SU-DHL-6 (cell line): ENCODE data around the gene ZFP64.
"Not testable (repeated sequence)": the region's sequence is repeated elsewhere in the genome, so short reads cannot be mapped to it uniquely, and the experiment has no call there.

Experiments
- H2AFZ ChIP-seq: fragments of 200-600 bp; sonication (generic); 2 replicates; pipeline ENCODE4 v1.6.1; 2014; ENCODE audit warnings: low read depth, mild to moderate bottlenecking, moderate library complexity, mixed read lengths, antibody characterized with exemption, low read length; ENCODE audit not compliant: severe bottlenecking
- H3F3A ChIP-seq: fragments of 200-600 bp; shearing (Covaris generic); 2 replicates; pipeline ENCODE4 v1.6.0; 2016; ENCODE audit warnings: antibody characterized with exemption, mild to moderate bottlenecking; ENCODE audit not compliant: insufficient read depth
- H3K27ac ChIP-seq: fragments of 200-600 bp; sonication (generic); 2 replicates; pipeline ENCODE4 v1.5.1; 2016; ENCODE audit warnings: low read depth, mild to moderate bottlenecking, low read length, moderate library complexity, mixed read lengths
- H3K27me3 ChIP-seq: fragments of 200-600 bp; sonication (generic), shearing (Covaris generic); 2 replicates; pipeline ENCODE4 v1.6.0; 2014; ENCODE audit warnings: mild to moderate bottlenecking, low read length
- H3K36me3 ChIP-seq: fragments of 200-600 bp; sonication (generic); 2 replicates; pipeline ENCODE4 v1.6.1; 2014; ENCODE audit warnings: mild to moderate bottlenecking, low read length, mixed read lengths
- H3K4me2 ChIP-seq: fragments of 300-600, 200-600 bp; shearing (Covaris generic), sonication (generic); 2 replicates; pipeline ENCODE4 v1.6.0; 2014; ENCODE audit warnings: low read length, low read depth, mild to moderate bottlenecking; ENCODE audit not compliant: poor library complexity, severe bottlenecking
- H3K4me3 ChIP-seq: fragments of 200-600 bp; sonication (generic); 2 replicates; pipeline ENCODE4 v1.5.1; 2014; ENCODE audit warnings: antibody characterized with exemption, low read length, mild to moderate bottlenecking, mixed read lengths; ENCODE audit not compliant: insufficient read depth, poor library complexity, severe bottlenecking
- H3K79me2 ChIP-seq: fragments of 200-600 bp; sonication (generic); 2 replicates; pipeline ENCODE4 v1.6.1; 2014; ENCODE audit warnings: mild to moderate bottlenecking, low read length, moderate library complexity; ENCODE audit not compliant: insufficient read depth
- H3K9ac ChIP-seq: fragments of 200-600 bp; sonication (generic); 2 replicates; pipeline ENCODE4 v1.7.0; 2014; ENCODE audit warnings: mild to moderate bottlenecking, low read length
- H3K9me2 ChIP-seq: fragments of 200-600 bp; sonication (generic); replicated peaks from 2 replicates; pipeline ENCODE4 v1.6.1; 2014; ENCODE audit warnings: low read length; ENCODE audit not compliant: insufficient read depth
- H3K9me3 ChIP-seq: fragments of 200-600 bp; sonication (generic); 2 replicates; pipeline ENCODE4 v1.6.1; 2014; ENCODE audit warnings: low read length, mixed read lengths; ENCODE audit not compliant: insufficient read depth
- H4K20me1 ChIP-seq: fragments of 200-600 bp; sonication (generic); 2 replicates; pipeline ENCODE4 v1.6.1; 2014; ENCODE audit warnings: low read depth, mild to moderate bottlenecking, antibody characterized with exemption, low read length, moderate library complexity, mixed read lengths
- EZH2phosphoT487 ChIP-seq: fragments of 200-600 bp; sonication (generic), shearing (Covaris generic); conservative IDR thresholded peaks from 2 replicates; pipeline ENCODE4 v1.6.1; 2018; ENCODE audit warnings: mild to moderate bottlenecking, antibody characterized with exemption, low read length, moderate library complexity, mixed read lengths
- TF ChIP-seq, protein P1 (sequence below): fragments of 200-600 bp; sonication (generic); IDR thresholded peaks from one replicate; pipeline ENCODE4 v1.5.1; 2017; ENCODE audit warnings: antibody characterized with exemption, mild to moderate bottlenecking, low read length, moderate library complexity; ENCODE audit not compliant: insufficient read depth, poor library complexity, severe bottlenecking

Gene ZFP64

DNA sequence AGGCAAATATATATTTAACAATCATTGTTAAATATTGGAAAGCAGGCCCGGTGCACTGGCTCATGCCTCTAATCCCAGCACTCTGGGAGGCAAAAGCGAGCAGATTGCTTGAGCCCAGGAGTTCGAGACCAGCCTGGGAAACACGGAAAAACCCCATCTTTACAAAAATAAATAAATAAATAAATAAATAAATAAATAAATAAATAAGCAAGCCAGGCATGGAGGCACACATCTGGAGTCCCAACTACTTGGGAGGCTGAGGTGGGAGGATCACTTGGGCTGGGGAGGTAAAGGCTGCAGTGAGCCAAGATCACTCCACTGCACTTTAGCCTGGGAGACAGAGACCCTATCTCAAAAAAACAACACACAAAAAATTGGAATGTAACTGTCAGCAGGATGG is 53.7 kb downstream of the ZFP64 start:
- H3K9me2 ChIP-seq: no peaks in the 10 kb centered on the region
- no peaks in the 10 kb centered on the region for H3K27me3 ChIP-seq
- H3K27ac ChIP-seq: no peak overlapping the region
- H3K36me3 ChIP-seq: no peaks in the 10 kb centered on the region
- H3K4me2 ChIP-seq: no peak overlapping the region
- H3K79me2 ChIP-seq: no peaks in the 10 kb centered on the region
- H4K20me1 ChIP-seq: no peaks in the 10 kb centered on the region
- TF ChIP-seq, protein P1, sequence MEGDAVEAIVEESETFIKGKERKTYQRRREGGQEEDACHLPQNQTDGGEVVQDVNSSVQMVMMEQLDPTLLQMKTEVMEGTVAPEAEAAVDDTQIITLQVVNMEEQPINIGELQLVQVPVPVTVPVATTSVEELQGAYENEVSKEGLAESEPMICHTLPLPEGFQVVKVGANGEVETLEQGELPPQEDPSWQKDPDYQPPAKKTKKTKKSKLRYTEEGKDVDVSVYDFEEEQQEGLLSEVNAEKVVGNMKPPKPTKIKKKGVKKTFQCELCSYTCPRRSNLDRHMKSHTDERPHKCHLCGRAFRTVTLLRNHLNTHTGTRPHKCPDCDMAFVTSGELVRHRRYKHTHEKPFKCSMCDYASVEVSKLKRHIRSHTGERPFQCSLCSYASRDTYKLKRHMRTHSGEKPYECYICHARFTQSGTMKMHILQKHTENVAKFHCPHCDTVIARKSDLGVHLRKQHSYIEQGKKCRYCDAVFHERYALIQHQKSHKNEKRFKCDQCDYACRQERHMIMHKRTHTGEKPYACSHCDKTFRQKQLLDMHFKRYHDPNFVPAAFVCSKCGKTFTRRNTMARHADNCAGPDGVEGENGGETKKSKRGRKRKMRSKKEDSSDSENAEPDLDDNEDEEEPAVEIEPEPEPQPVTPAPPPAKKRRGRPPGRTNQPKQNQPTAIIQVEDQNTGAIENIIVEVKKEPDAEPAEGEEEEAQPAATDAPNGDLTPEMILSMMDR: no peak
- no peak for TF ChIP-seq EZH2phosphoT487
- H3K9me3 ChIP-seq: no peaks in the 10 kb centered on the region
- no peak overlapping the region for H2AFZ ChIP-seq
- no peak overlapping the region for H3K9ac ChIP-seq
- no peaks in the 10 kb centered on the region for H3F3A ChIP-seq
- no peak overlapping the region for H3K4me3 ChIP-seq

GRCh38 chr20:52133714-52134113 is 57.9 kb downstream of the ZFP64 start:
- not testable (repeated sequence) for H3K36me3 ChIP-seq

GRCh38 chr20:52132337-52132736 is 59.2 kb downstream of the ZFP64 start:
- no peak overlapping the region for H3K4me3 ChIP-seq
- H3K36me3 ChIP-seq: no peaks in the 10 kb centered on the region
- no peaks in the 10 kb centered on the region for H3K9me3 ChIP-seq
- H3F3A ChIP-seq: no peaks in the 10 kb centered on the region
- H2AFZ ChIP-seq: no peak overlapping the region
- no peaks in the 10 kb centered on the region for H3K79me2 ChIP-seq
- no peaks in the 10 kb centered on the region for H3K27me3 ChIP-seq
- no peak overlapping the region for H3K4me2 ChIP-seq
- H3K9ac ChIP-seq: no peak overlapping the region
- H3K9me2 ChIP-seq: no peaks in the 10 kb centered on the region
- TF ChIP-seq EZH2phosphoT487: no peak
- TF ChIP-seq, protein P1: no peak
- no peaks in the 10 kb centered on the region for H4K20me1 ChIP-seq
- no peak overlapping the region for H3K27ac ChIP-seq

More at GRCh38 chr20:52133714-52134113, 57.9 kb downstream of the ZFP64 start:
- H4K20me1 ChIP-seq, H3F3A ChIP-seq, H3K27me3 ChIP-seq, H3K9me2 ChIP-seq, H3K9ac ChIP-seq, H3K4me2 ChIP-seq, H3K9me3 ChIP-seq, H3K4me3 ChIP-seq, H2AFZ ChIP-seq, H3K27ac ChIP-seq, H3K79me2 ChIP-seq: not testable (repeated sequence)

GRCh38 chr20:52131048-52131643 is 60.4 kb downstream of the ZFP64 start:
- no peaks in the 10 kb centered on the region for H3K36me3 ChIP-seq
- H3K4me3 ChIP-seq: no peak overlapping the region
- no peak overlapping the region for H2AFZ ChIP-seq
- H3K9me2 ChIP-seq: no peaks in the 10 kb centered on the region
- H3K9me3 ChIP-seq: no peaks in the 10 kb centered on the region
- no peaks in the 10 kb centered on the region for H3F3A ChIP-seq
- no peak overlapping the region for H3K4me2 ChIP-seq
- H3K27me3 ChIP-seq: no peaks in the 10 kb centered on the region
- no peak overlapping the region for H3K9ac ChIP-seq
- H4K20me1 ChIP-seq: no peaks in the 10 kb centered on the region
- no peak for TF ChIP-seq EZH2phosphoT487
- TF ChIP-seq, protein P1: no peak
- no peak overlapping the region for H3K27ac ChIP-seq
- no peaks in the 10 kb centered on the region for H3K79me2 ChIP-seq
